Posterior vena cava (tissue), 2 donors: ENCODE results near the gene GPANK1. TPM values are rescaled to one million over a fixed set of nuclear protein-coding genes. Genes with fewer than 3 reads are reported as not detected.

Experiments
- DNase-seq: peaks from one replicate; pipeline ENCODE4 v3.0.0-alpha.2; 2020; ENCODE audit warnings: low spot score
- intact Hi-C, 2 donors: fragments of 100-400 bp; cut with DNase I; formaldehyde crosslinking; loops; one replicate each; pipeline versions ENCODE4 v1.14.1 to v1.14.2; 2022 to 2023
- microRNA-seq, 2 donors: library from miRNA; unstranded; fragments of <30 nt; microRNA quantifications; one replicate each; pipeline ENCODE4 v1.2.0, GENCODE V29; 2020 to 2021; ENCODE audit warnings: borderline microRNAs expressed in 2 of 2
- total RNA-seq, 2 donors: library from RNA; stranded (reverse); fragmentation: NEBNext Ultra II Directional; extraction: Animal tissue kit (Norgen Biotek cat#: 25700); gene quantifications; one replicate each; pipeline ENCODE4 v1.2.1, GENCODE V29; 2021
- donor health status: DM: yes; HTN: yes; CAD: no.
- donor health status: DM: yes; HTN: yes; CAD: no.

Gene GPANK1
- total RNA-seq, 2 donors from 2014 or later, result 7.8 to 10.1 TPM

DNA sequence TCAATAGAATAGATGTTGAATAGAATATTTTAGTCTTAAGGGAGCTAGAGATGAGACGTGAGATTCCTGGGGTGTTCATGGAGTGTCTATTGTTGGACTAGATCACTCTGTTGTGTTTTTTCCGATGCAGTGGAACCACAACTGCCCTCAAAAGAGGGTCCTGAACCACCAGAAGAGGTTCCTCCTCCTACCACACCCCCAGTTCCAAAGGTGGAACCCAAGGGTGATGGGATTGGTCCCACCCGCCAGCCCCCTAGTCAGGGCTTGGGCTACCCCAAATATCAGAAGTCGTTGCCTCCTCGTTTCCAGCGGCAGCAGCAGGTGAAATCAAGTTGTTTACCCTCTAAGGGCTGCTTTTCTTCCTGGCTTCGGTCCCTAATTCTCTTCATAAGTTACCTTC lies 35.8 kb downstream of the GPANK1 start:
- DNase-seq, result no peak
- intact Hi-C loops, result no loop called here

DNA sequence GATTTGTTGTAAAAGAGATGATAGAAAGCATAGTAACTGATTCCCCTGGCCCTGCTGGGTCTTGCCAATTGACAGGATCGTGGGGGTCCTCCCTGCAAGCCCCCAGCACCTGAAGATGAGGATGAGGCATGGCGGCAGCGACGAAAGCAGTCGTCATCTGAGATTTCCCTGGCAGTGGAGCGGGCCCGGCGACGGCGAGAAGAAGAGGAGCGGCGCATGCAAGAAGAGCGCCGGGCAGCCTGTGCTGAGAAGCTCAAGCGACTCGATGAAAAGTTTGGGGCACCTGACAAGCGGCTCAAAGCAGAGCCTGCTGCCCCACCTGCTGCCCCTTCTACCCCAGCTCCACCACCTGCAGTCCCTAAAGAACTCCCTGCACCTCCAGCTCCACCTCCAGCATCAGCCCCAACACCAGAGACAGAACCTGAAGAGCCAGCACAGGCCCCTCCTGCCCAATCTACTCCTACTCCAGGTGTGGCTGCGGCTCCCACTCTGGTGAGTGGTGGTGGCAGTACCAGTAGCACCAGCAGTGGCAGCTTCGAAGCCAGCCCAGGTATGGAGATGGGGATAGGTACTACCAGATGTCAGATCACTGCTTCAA lies 37.0 kb downstream of the GPANK1 start:
- intact Hi-C loops, result no loop called here
- DNase-seq, result no peak

DNA sequence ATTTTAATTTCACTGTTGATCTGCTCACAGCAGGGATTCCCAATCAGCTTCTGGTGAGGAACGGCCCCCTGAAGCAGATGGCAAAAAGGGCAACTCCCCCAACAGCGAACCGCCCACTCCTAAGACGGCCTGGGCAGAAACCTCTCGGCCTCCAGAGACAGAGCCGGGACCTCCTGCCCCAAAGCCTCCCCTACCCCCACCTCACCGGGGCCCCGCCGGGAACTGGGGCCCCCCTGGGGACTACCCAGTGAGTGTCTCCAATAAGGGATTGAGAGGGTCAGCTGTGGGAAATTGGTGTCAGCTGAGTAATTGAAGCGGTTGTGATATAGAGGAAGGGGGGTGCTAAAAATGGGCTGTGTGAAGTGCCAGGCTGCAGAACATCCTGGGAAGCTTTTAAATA lies 37.8 kb downstream of the GPANK1 start:
- intact Hi-C loops, result no loop called here
- no peak for DNase-seq

DNA sequence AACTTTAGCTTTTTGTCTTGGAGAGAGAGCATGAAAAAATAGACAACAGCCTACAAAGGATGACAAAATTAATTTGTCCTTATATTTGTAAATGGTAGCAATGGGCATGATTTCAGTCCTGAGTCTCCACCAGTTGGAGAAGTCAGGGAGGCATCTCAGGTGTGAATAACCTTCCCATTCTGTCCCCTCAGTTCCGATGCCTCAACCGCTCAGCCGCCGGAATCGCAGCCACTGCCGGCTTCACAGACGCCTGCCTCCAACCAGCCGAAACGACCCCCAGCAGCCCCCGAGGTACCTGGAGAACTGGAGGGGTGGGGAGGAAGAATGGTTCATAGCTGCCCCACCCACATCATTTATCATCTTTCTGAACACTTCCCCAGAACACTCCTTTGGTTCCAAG lies 40.7 kb downstream of the GPANK1 start:
- intact Hi-C loops, result no loop called here
- no peak for DNase-seq

DNA sequence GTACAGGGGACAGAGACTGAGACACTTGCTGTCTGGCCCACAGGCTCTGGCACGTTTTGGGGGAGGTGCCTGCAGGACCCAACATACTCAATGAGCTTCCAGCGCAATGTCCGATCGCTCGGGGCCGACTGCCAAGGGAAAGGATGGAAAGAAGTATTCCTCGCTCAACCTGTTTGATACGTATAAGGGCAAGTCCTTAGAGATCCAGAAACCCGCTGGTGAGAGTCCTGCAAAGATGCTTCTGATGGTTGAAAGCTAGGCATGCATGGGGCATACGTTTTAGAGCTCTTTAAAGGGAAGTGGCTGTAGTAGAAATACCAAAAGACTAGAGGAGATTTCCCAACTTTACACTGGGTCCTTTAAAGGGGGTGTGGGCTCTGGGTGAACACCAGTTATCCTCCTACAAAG lies 42.1 kb downstream of the GPANK1 start:
- intact Hi-C loops, result no loop called here
- no peak for DNase-seq

DNA sequence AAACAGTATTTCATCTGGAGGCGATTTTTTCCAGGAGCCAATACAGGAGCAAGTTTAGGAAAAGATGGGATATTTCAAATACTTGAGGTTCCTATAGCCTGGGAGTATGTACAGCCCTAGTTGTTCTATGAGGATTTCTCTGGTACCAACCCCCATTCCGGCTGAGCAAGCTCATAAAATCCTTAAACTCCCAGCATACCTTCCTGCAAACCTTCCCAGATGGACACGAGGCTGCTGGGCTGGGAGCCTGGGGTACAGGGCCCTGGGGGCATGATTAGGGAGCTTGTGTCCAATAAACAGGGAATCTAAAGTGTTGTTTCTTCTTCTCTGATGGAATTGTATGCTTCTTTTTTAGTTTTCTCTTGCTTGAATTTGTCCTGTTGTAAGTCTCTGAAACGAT lies 42.8 kb downstream of the GPANK1 start:
- no peak for DNase-seq
- intact Hi-C loops, result no loop called here

DNA sequence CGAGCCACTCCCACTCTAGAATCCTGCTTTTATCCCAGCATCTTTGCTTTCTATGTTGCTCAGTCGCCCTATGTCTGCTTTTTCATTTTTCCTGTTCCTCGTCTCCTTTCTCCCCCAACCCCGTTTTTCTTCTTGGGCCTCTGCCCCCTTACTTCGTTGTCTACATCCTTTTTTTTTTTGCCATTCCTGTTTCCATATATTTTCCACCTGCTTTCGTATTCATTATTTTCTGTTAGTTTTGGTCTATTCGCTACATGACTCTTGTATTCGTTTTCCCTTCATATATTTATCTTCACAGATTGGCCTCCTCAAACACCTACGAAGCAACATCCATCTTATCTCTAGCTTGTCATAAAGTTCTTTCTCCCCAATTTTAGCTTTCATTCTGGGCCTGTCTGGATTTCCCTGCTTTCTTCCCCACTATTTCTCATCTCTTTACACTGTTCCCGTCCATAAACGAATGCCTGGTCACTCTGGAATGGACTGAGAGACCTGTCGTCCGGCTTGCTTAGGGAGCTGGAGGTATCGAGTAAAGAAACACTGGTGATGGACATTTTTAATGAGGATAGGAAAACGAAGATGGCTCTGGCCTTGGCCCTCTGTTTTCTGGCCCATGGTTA lies 43.4 kb downstream of the GPANK1 start:
- DNase-seq, result no peak
- intact Hi-C loops, result no loop called here

DNA sequence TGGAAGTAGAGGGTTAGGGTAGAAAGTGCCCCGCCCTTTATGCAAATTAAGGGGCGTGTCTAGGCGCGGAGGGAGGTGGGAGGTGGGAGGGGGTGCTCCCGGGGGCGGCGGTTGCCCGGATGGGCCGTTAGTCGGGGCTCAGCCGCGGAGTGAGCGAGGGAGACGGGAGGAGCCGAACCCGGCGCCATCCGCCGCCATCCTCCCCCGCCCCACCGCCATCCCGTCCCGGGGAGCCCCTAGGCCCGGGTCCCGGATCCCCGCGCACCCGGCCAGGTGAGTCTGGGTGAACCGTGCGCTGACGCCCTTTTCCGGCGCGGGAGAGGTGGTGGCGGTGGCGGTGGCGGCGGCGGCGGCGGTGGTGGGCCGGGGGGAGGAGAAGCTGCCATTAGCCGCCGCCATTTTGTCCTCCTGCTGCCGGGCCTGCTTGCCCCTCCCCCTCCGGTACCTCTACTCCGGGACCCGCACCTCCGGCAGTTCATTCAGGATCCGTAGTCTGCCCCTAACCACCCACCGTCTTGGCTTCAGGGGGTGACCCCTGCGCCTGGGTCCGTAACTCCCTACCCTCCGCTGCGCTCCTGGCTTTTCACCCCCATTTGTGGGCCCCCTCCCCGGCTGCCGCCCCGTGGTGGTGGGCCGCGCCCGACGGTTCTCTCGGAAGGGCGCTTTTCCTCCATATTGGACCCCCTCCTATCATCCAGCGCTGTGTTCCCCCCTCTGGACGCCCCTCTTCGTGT lies 44.0 kb downstream of the GPANK1 start, which contains the start of gene PRRC2A:
TSS of gene PRRC2A (plus strand) at position 130 of the 734 bp plus-strand sequence. CDS start 2,075 bp downstream, outside the sequence.
- intact Hi-C loops, result no loop called here
- DNase-seq, result peak; percentile 98

DNA sequence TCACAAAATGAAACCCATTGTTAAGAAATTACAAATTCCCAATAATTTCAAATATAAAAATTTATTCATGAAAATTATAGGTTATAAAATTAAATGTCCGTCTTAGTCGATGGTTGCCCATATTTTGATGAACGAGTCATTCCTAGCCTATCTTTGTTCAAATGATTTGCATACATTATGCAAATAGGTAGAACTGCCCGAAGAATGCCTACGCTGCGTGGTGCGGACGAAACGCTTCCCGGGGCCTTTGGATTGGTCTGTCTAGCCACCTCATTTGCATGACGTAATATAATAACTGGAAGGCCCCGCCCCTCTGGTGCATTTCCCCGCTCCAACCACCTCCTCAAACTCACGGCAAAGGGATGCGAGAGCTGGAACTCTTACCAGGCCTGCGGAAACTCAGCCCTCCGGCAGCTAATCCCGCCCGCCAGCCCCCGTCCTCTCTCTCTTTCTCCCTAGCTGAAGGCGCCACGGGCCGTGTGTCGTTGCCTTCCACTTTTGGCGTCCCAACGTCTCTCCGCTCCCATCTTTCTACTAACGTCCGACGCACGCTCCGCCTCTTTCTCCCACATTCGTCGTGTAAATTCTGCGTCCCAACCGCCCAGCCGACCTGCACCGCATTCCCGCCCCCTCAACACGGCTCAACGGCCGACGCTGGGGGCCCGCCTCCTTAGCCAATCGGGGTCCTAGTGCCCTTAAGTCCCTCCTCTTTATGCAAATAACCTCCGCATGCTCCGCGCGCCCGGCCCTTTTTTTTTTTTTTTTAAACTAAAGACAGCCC lies 44.8 kb downstream of the GPANK1 start:
- intact Hi-C loops, result no loop called here
- DNase-seq, result peak; percentile 99

DNA sequence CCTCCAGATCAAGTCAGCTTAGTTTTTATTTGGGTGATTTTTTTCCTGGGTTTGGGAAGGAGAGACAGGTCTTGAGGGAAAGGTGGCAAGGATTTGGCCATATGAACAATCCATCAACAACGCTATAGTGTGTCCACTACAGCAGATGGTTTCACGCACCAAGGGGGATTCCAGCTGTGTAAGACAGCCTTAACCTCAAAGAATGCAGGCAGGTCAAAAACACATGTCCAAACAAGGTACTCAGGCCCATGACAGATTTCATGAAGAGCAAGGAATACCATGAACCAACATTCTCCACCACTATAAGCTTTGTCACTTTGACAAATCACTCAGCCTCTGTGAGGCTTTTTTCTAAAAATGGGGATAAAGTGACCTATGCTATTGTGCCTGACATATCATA lies 47.8 kb downstream of the GPANK1 start:
- intact Hi-C loops, result no loop called here
- DNase-seq, result no peak

DNA sequence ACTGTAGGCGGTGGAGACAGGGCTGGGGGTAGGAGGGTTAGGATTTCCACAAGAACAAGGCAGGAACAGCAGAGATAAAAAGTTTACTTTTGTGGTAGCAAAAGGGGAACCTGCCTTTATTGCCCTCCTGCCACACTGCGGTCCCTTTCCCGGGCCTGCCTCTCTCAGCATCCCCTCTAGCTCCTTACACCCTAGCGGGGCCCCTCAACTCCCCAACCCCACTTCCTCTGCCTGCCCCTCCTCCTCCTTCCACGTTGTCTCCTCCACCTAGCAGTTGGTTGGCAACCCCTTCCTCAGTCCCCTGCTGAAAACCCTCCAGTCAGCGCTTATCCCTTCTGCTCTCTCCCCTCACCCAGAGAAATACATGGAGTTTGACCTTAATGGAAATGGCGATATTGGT lies 49.0 kb downstream of the GPANK1 start:
- intact Hi-C loops, result no loop called here
- DNase-seq, result no peak

DNA sequence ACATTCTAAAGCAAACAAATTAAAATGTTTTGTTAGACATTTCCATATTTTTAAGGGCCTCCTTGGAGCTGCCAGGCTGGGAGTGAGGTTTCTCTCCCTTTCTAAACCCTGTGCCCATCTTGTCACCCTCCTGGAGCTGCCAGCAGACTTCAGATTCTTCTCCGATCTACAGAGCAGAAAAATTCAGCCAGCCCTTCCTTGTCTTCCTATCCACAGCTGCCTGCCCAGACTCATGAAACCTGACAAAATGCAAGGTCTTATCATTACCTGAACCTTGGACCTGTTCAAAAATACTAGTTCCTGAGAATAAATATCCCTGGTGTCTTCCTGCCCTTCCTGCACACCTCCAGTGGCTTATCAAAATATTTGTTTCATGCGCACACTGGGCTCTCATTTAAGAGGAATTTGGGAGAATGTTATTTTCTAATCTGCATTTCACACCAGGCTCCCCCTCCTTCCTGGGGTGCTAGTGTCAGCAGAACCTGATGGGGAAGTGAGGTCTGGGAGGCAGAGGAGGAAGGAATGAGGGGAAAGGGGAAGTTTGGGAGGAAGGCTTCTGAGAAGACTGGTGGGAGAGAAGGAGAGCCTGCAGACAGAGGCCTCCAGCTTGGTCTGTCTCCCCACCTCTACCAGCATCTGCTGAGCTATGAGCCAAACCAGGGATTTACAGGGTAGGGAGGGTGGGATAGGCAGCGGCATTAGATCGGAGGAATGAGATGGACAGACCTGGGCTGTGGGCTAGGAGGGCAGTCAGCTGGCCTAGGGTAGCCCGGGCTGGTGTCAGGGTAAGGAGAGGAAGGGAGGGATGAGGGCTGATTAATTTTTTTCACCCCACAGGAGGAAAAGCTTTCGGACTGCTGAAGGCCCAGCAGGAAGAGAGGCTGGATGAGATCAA lies 49.9 kb downstream of the GPANK1 start, which contains the start of gene AIF1:
TSS of gene AIF1 (plus strand) at position 551 of the 895 bp plus-strand sequence. CDS start at position 647, 96 bp downstream.
- DNase-seq, result no peak
- intact Hi-C loops, result loop anchor here in 1 of 2 donors (1.0 kb wide), 1 partner anchor 39 kb away; no protein-coding TSS in a partner anchor

DNA sequence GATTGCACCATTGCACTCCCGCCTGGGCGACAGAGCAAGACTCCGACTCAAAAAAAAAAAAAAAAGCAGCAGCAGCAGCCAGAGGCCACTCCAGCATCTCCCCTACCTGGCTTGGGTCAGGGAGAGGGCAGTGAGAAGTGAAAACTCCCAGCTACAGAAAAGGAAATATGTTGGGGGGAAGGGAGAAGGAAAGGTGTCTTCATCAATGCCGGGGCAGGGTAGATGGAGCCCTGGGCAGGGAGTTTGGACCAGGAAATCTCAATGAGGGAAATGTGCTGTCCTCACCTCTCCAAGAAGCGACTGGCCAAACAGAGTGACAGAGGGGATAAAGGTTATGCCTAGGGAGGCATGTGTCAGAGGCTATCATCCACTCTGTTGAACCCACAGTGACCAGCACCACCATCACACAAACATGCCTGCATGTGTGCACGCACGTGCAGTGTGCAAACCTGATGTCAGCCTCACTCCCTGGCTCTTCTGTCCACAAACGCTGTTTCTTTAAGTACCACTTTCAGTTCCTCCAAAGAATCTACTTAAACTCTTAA lies 50.6 kb downstream of the GPANK1 start:
- no peak for DNase-seq
- intact Hi-C loops, result loop anchor here in 1 of 2 donors (1.0 kb wide), 1 partner anchor 38 kb away; no protein-coding TSS in a partner anchor

Small RNA genes lying within 50 kb of the gene (microRNA-seq; reads per million reads assigned to microRNA genes)
- gene MIR4646 (0.26 to 0.65 reads per million in 2 donors), gene MIR6832 (0 reads per million in 2 donors)

Other genes starting within 250 kb of the GPANK1 start
- 1 to 10 TPM; 2.9 to 4.1 TPM for gene MICB, start 166.9 kb downstream of the GPANK1 start, total RNA-seq
- gene MCCD1, start 136.0 kb downstream of the GPANK1 start, total RNA-seq, result not detected
- gene DDX39B, start 123.0 kb downstream of the GPANK1 start, total RNA-seq, result 100 to 1,000 TPM; 165 to 180 TPM
- 1 to 10 TPM in 1 of 2 donors, under 1 TPM in 1; 0.43 to 1.2 TPM for gene ATP6V1G2, start 118.4 kb downstream of the GPANK1 start, total RNA-seq
- gene NFKBIL1, start 117.4 kb downstream of the GPANK1 start, total RNA-seq, result 10 to 100 TPM; 12.0 to 13.2 TPM
- not detected for gene LTA, start 92.7 kb downstream of the GPANK1 start, total RNA-seq
- under 1 TPM; 0.81 to 0.93 TPM for gene TNF, start 89.4 kb downstream of the GPANK1 start, total RNA-seq
- 1 to 10 TPM in 1 of 2 donors, under 1 TPM in 1; 0.90 to 1.6 TPM for gene LTB, start 82.6 kb downstream of the GPANK1 start, total RNA-seq
- 10 to 100 TPM in 1 of 2 donors, 1 to 10 TPM in 1; 9.2 to 24.8 TPM for gene LST1, start 78.7 kb downstream of the GPANK1 start, total RNA-seq
- not detected for gene NCR3, start 72.0 kb downstream of the GPANK1 start, total RNA-seq
- 10 to 100 TPM; 18.1 to 68.7 TPM for gene AIF1, start 49.8 kb downstream of the GPANK1 start, total RNA-seq
- 100 to 1,000 TPM; 119 to 133 TPM for gene PRRC2A, start 44.3 kb downstream of the GPANK1 start, total RNA-seq
- gene BAG6, start 12.3 kb downstream of the GPANK1 start, total RNA-seq, result 100 to 1,000 TPM; 146 to 193 TPM
- gene APOM, start 9.1 kb downstream of the GPANK1 start, total RNA-seq, result 1 to 10 TPM in 1 of 2 donors, under 1 TPM in 1; 0.60 to 1.2 TPM
- 10 to 100 TPM; 18.8 to 19.3 TPM for gene C6orf47, start 4.2 kb downstream of the GPANK1 start, total RNA-seq
- gene CSNK2B, start 1.1 kb upstream of the GPANK1 start, total RNA-seq, result 10 to 100 TPM; 85.2 to 90.4 TPM
- gene LY6G5B, start 5.0 kb upstream of the GPANK1 start, total RNA-seq, result 1 to 10 TPM; 9.5 to 9.8 TPM
- gene LY6G5C, start 16.1 kb upstream of the GPANK1 start, total RNA-seq, result 1 to 10 TPM; 1.7 to 1.9 TPM
- 10 to 100 TPM; 38.3 to 39.4 TPM for gene ABHD16A, start 38.3 kb upstream of the GPANK1 start, total RNA-seq
- gene LY6G6F, start 41.9 kb upstream of the GPANK1 start, total RNA-seq, result not detected
- gene LY6G6D, start 50.4 kb upstream of the GPANK1 start, total RNA-seq, result not detected
- not detected for gene LY6G6C, start 56.7 kb upstream of the GPANK1 start, total RNA-seq
- 1 to 10 TPM in 1 of 2 donors, under 1 TPM in 1; 0.52 to 1.1 TPM for gene MPIG6B, start 58.4 kb upstream of the GPANK1 start, total RNA-seq
- 10 to 100 TPM; 88.3 to 97.4 TPM for gene DDAH2, start 64.3 kb upstream of the GPANK1 start, total RNA-seq
- gene CLIC1, start 71.5 kb upstream of the GPANK1 start, total RNA-seq, result 100 to 1,000 TPM; 272 to 402 TPM
- gene MSH5, start 75.0 kb upstream of the GPANK1 start, total RNA-seq, result 1 to 10 TPM; 7.7 to 9.8 TPM
- not detected for gene SAPCD1, start 97.7 kb upstream of the GPANK1 start, total RNA-seq
- gene VWA7, start 112.3 kb upstream of the GPANK1 start, total RNA-seq, result under 1 TPM; 0.37 to 0.48 TPM
- 10 to 100 TPM; 49.0 to 60.8 TPM for gene VARS1, start 130.8 kb upstream of the GPANK1 start, total RNA-seq
- gene LSM2, start 142.0 kb upstream of the GPANK1 start, total RNA-seq, result 10 to 100 TPM; 38.7 to 39.7 TPM
- 1 to 10 TPM; 1.4 to 1.7 TPM for gene HSPA1L, start 150.3 kb upstream of the GPANK1 start, total RNA-seq
- gene HSPA1A, start 150.5 kb upstream of the GPANK1 start, total RNA-seq, result 100 to 1,000 TPM; 157 to 187 TPM
- 100 to 1,000 TPM in 1 of 2 donors, 10 to 100 TPM in 1; 89.8 to 106 TPM for gene HSPA1B, start 162.7 kb upstream of the GPANK1 start, total RNA-seq
- gene NEU1, start 197.8 kb upstream of the GPANK1 start, total RNA-seq, result 10 to 100 TPM; 22.2 to 29.0 TPM
- under 1 TPM; 0.33 to 0.65 TPM for gene SLC44A4, start 214.0 kb upstream of the GPANK1 start, total RNA-seq
- 10 to 100 TPM; 24.0 to 26.8 TPM for gene EHMT2, start 232.7 kb upstream of the GPANK1 start, total RNA-seq
- 1 to 10 TPM; 3.6 to 4.2 TPM for gene ZBTB12, start 237.1 kb upstream of the GPANK1 start, total RNA-seq